A673 (cell line): ENCODE results near the gene RSPH10B2.
"Not testable (repeated sequence)": the region's sequence is repeated elsewhere in the genome, so short reads cannot be mapped to it uniquely, and the experiment has no call there.

Experiments
- EZH2 ChIP-seq: fragments of 200-600 bp; sonication (generic); IDR thresholded peaks from 2 replicates; pipeline ENCODE4 v1.6.1; 2017; ENCODE audit warnings: borderline replicate concordance, low read depth, mild to moderate bottlenecking, mixed read lengths, antibody characterized with exemption, low read length; ENCODE audit not compliant: poor library complexity, severe bottlenecking
- TF ChIP-seq, protein P1 (sequence below): fragments of 300-800, 200-600 bp; sonication (generic); conservative IDR thresholded peaks from 2 replicates; pipeline ENCODE4 v1.5.1; 2017; ENCODE audit warnings: low read depth, mild to moderate bottlenecking, antibody characterized with exemption, low read length, moderate library complexity, mixed read lengths

DNA sequence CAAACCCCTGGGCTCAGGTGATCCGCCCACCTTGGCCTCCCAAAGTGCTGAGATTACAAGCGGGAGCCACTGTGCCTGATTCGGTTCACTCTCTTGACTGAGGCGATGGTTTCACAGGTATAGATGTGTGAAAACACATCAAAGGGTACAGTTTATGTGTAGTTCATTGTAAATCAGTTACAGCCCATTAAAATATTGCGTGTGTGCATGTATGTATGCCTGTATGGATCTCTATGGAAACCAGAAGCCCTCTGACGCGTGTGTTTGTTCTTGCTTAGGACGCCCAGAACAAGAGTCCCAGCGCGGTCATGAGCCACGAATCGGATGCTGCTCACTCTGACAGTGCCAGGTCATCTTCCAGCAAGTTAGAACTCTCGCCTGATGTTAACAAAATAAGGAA, 35.5 kb downstream of the RSPH10B2 start:
- TF ChIP-seq, protein P1, sequence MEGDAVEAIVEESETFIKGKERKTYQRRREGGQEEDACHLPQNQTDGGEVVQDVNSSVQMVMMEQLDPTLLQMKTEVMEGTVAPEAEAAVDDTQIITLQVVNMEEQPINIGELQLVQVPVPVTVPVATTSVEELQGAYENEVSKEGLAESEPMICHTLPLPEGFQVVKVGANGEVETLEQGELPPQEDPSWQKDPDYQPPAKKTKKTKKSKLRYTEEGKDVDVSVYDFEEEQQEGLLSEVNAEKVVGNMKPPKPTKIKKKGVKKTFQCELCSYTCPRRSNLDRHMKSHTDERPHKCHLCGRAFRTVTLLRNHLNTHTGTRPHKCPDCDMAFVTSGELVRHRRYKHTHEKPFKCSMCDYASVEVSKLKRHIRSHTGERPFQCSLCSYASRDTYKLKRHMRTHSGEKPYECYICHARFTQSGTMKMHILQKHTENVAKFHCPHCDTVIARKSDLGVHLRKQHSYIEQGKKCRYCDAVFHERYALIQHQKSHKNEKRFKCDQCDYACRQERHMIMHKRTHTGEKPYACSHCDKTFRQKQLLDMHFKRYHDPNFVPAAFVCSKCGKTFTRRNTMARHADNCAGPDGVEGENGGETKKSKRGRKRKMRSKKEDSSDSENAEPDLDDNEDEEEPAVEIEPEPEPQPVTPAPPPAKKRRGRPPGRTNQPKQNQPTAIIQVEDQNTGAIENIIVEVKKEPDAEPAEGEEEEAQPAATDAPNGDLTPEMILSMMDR, result not testable (repeated sequence)
- not testable (repeated sequence) for TF ChIP-seq EZH2
